ENCODE measurements around the gene DES.

- no peak for TF ChIP-seq GATA2 (IDR thresholded peaks at IDR 0.05; ENCODE audit: low read depth, low read length)
- no peak for TF ChIP-seq GATA3 (IDR thresholded peaks at IDR 0.05; ENCODE audit: low read depth, low read length)
Observed at GRCh38 chr2:219403861-219404260, 14.3 kb upstream of the DES start.

All from SH-SY5Y (cell line).